Colonic mucosa (tissue), 4 donors: Measurements from ENCODE around the gene PRKCQ. TPM values are rescaled to one million over a fixed set of nuclear protein-coding genes. Genes with fewer than 3 reads are reported as not detected.

Experiments used
- DNase-seq: peaks from one replicate; pipeline ENCODE4 v3.0.0-alpha.2; 2020
- H3K27ac ChIP-seq: fragments of 200-600 bp; one replicate; pipeline ENCODE4 v1.8.0; 2021
- H3K27me3 ChIP-seq: fragments of 200-600 bp; one replicate; pipeline ENCODE4 v1.8.0; 2021
- H3K36me3 ChIP-seq: fragments of 200-600 bp; one replicate; pipeline ENCODE4 v1.8.0; 2021
- H3K4me1 ChIP-seq: fragments of 200-600 bp; one replicate; pipeline ENCODE4 v1.8.0; 2021; ENCODE audit warnings: mild to moderate bottlenecking
- H3K4me3 ChIP-seq: fragments of 200-600 bp; one replicate; pipeline ENCODE4 v1.8.0; 2021
- H3K9ac ChIP-seq, 2 donors: one replicate each; pipeline ENCODE4 v1.7.0; 2013; ENCODE audit warnings: control low read depth in 2 of 2, low read depth in 2 of 2, low read length in 2 of 2
- H3K9me3 ChIP-seq: fragments of 200-600 bp; one replicate; pipeline ENCODE4 v1.8.0; 2021
- intact Hi-C: fragments of 100-400 bp; cut with DNase I; formaldehyde crosslinking; loops from one replicate; pipeline ENCODE4 v1.14.1; 2022
- total RNA-seq, 2 donors: library from RNA; stranded (reverse); fragmentation: NEBNext Ultra II Directional in 1 of 2; extraction: Animal tissue kit (Norgen Biotek cat#: 25700) in 1 of 2; gene quantifications; one replicate each; pipeline ENCODE4 v1.2.1, GENCODE V29; 2021
- TF ChIP-seq, protein P1 (sequence below): fragments of 200-600 bp; IDR thresholded peaks from one replicate; pipeline ENCODE4 v1.8.0; 2022; ENCODE audit warnings: antibody characterized with exemption, mild to moderate bottlenecking
- donor health status: healthy.
- donor health status: DM: no; HTN: no; CAD: no.
- donor health status: DM: no; HTN: no; CAD: no.

Gene PRKCQ
- total RNA-seq, 2 donors from 2014 or later = 0.93 to 0.94 TPM

DNA sequence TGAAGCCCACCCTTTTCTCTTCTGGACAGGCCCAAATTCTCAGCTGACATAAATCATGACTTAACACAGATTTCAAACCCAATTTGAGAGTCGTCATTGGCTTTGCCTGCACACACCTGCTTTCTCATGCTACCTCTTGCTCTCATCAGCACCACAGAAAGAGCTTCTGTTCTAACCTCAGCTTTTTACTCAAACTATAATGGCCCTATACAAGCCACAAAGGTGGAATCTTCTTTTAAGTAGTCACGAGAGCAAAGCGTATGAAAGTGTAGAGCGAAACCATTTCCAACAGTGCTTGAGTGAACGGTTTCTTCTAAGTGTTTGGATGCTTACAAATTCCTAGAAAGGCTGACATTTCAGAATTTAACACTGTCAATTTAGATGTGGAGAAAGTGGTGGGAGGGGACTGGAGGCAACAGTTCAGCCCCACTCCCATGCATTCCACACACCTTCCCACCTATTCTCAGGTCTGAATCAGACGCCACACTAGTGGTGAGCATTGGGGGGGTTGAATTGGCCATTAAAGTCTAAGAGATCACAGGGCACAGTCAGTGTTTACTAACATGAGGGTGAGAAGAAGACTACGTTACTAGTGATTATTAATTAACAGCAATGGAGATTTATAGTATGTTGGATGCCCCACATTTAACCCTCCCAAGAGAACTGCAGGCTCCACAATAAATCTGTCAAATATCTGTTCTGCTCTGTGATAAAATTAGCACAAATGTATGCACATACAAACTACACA is 114.0 kb downstream of the PRKCQ start:
- Histone ChIP-seq H3K4me1 (no peaks in the 10 kb centered on the region), H3K4me3 (no peak overlapping the region), H3K9me3 (no peaks in the 10 kb centered on the region), H3K9ac (no peak overlapping the region), H3K36me3 (no peaks in the 10 kb centered on the region), H3K27me3 (no peaks in the 10 kb centered on the region), H3K27ac (no peak overlapping the region)
- TF ChIP-seq, protein P1, sequence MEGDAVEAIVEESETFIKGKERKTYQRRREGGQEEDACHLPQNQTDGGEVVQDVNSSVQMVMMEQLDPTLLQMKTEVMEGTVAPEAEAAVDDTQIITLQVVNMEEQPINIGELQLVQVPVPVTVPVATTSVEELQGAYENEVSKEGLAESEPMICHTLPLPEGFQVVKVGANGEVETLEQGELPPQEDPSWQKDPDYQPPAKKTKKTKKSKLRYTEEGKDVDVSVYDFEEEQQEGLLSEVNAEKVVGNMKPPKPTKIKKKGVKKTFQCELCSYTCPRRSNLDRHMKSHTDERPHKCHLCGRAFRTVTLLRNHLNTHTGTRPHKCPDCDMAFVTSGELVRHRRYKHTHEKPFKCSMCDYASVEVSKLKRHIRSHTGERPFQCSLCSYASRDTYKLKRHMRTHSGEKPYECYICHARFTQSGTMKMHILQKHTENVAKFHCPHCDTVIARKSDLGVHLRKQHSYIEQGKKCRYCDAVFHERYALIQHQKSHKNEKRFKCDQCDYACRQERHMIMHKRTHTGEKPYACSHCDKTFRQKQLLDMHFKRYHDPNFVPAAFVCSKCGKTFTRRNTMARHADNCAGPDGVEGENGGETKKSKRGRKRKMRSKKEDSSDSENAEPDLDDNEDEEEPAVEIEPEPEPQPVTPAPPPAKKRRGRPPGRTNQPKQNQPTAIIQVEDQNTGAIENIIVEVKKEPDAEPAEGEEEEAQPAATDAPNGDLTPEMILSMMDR = no peak
- intact Hi-C loops = no loop called here
- DNase-seq = no peak

DNA sequence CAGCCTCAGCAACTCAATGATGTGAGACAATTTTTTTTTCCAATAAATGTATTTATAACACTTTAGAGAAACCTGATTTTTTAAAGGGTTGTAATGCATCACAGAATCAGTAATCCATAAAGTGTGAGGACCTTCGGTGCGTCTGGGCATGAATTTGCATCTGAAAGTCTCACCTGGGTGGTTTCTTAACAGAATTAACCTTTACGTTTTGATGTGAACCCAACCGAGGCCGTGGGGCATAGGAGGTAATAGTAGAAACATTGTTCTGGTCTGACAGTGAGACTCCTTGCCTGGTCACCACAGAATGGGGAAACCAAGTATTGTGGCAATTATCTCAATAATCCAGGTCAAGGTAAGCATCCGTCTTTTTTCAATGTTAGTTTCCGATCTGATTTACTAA is 114.6 kb downstream of the PRKCQ start:
- H3K27me3 ChIP-seq = no peaks in the 10 kb centered on the region
- TF ChIP-seq, protein P1 = no peak
- no peak overlapping the region for H3K9ac ChIP-seq
- no peak overlapping the region for H3K27ac ChIP-seq
- H3K9me3 ChIP-seq = no peaks in the 10 kb centered on the region
- no peak for DNase-seq
- intact Hi-C loops = no loop called here
- no peaks in the 10 kb centered on the region for H3K4me1 ChIP-seq
- no peak overlapping the region for H3K4me3 ChIP-seq
- no peaks in the 10 kb centered on the region for H3K36me3 ChIP-seq

DNA sequence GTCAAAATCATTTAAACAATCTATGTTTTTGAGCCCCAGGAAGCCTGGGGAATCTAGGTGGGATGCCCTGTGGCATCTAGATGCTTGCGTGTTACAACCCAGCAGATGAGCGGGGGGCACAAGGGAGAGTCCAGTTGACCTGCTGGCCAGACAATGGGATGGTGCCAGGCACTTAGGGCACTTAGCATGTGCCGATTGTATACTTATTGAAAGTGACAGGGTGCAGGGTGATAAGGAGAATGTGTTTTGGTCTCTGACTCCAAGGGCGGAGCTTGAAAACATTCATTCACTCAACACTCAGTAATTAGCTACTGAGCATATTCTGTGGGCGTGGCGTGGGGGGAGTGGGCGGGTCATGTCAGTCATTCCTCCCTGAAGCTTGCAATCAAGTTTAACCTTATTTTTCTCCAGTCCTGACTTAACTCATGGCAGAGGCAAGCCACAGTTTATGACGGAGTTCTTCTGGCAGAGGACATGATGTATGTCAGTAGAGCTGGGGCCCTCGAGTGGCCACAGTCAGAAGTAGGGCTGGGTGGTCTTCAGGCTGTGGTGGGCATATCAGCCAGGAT is 115.1 kb downstream of the PRKCQ start:
- intact Hi-C loops = no loop called here
- DNase-seq = no peak
- TF ChIP-seq, protein P1 = no peak

DNA sequence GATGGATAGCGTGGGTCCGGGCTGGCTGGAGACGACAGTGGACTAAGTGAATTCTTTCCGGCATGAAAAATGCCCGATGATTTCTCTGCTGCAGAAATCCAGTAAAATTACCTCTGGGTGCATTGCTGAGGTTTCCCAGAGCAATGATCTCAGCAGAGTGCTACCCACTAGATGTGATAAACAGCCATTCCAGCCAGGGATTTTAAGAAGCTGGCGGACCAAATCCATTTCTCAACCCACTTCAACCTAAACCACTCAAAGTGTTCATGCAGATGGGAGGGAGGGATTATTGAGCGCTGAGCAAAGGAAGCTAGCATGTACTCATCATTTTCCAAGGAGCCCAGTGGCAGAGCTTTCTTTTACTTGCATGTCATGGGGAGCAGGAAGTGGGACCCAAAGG is 116.7 kb downstream of the PRKCQ start:
- no peak overlapping the region for H3K4me3 ChIP-seq
- no peak for DNase-seq
- H3K9me3 ChIP-seq = no peaks in the 10 kb centered on the region
- H3K36me3 ChIP-seq = no peaks in the 10 kb centered on the region
- intact Hi-C loops = no loop called here
- no peaks in the 10 kb centered on the region for H3K27me3 ChIP-seq
- H3K9ac ChIP-seq = no peak overlapping the region
- no peak overlapping the region for H3K27ac ChIP-seq
- TF ChIP-seq, protein P1 = no peak
- H3K4me1 ChIP-seq = no peaks in the 10 kb centered on the region

More for the DNA sequence above, 115.1 kb downstream of the PRKCQ start:
- Histone ChIP-seq H3K4me1 (no peaks in the 10 kb centered on the region), H3K27ac (no peak overlapping the region), H3K4me3 (no peak overlapping the region), H3K36me3 (no peaks in the 10 kb centered on the region), H3K9ac (no peak overlapping the region), H3K9me3 (no peaks in the 10 kb centered on the region), H3K27me3 (no peaks in the 10 kb centered on the region)

DNA sequence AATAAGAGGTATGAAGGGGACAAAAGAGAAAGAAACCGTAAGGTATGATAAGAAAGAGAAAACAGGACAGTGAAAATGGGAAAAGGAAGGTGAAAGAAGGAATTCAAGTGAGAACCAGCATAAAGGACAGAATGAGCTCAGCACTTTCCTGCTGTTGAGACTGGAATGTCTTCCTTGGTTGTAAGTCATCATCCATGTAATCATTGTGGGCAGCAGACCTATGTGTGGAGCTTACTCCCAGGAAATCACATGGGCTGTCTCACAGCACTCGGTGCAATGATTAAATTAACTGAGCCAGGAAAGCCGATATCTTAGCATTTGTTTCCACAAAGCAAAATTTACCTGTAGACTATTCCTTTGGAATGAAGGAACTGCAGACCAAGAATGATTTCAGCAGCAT is 118.1 kb downstream of the PRKCQ start:
- Histone ChIP-seq H3K27ac (no peak overlapping the region), H3K9me3 (no peaks in the 10 kb centered on the region), H3K36me3 (no peaks in the 10 kb centered on the region), H3K9ac (no peak overlapping the region), H3K4me3 (no peak overlapping the region), H3K27me3 (no peaks in the 10 kb centered on the region), H3K4me1 (no peaks in the 10 kb centered on the region)
- TF ChIP-seq, protein P1 = no peak
- intact Hi-C loops = no loop called here
- no peak for DNase-seq
